Measurements from ENCODE around the gene BDH2. TPM values are rescaled to one million over a fixed set of nuclear protein-coding genes. Genes with fewer than 3 reads are reported as not detected.

Gene BDH2
- total RNA-seq, 1 experiment from 2014 or later: 40.2 TPM

DNA sequence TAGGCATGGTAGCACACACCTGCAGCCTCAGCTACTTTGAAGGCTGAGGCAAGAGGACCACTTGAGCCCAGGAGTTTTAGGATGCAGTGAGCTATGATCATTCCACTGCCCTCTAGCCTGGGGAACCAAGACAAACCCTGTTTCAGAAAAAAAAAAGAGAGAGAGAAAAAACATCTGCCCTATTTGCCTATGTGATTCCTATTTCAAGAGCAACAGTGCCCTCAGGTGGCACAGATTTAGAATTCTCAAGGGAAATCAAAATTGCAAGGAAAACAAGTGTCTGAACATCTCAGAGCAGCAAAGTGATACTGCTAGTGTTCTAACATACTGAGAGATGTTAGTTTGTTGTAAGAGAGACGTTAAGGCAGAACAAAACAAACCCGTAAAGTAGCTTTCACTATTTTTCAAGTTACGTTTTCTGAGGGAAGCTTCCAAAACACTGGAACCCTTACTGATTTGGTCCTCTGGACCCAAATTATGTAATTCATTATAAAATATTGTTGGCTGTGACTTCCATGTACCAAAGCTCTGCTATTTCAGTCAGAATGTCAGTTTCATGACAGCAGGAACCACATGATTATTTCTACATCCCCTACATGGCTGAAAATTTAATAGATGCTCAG lies 7.9 kb downstream of the BDH2 start:
- Histone ChIP-seq H2BK20ac (ENCODE audit: low read depth, low read length, poor library complexity, severe bottlenecking) (no peak overlapping the region), H3K23me2 (ENCODE audit: insufficient read length, low read depth, low read length, poor library complexity, severe bottlenecking) (no peaks in the 10 kb centered on the region), H2AFZ (ENCODE audit: low read length) (no peak overlapping the region), H4K8ac (replicated peaks; ENCODE audit: insufficient read length, low read depth, low read length) (no peak overlapping the region), H3K9ac (ENCODE audit: extremely low read depth, insufficient read length, low read length) (no peak overlapping the region), H3K27ac (ENCODE audit: insufficient read length, low read depth, low read length) (no peak overlapping the region), H2BK120ac (ENCODE audit: low read depth, low read length, poor library complexity, severe bottlenecking) (no peak overlapping the region), H4K20me1 (ENCODE audit: control insufficient read depth, insufficient read depth, insufficient read length) (no peaks in the 10 kb centered on the region), H2BK12ac (ENCODE audit: insufficient read length, low read depth, low read length) (no peak overlapping the region), H3K79me1 (ENCODE audit: insufficient read depth, low read depth, low read length, poor library complexity, severe bottlenecking) (no peaks in the 10 kb centered on the region), H3K9me3 (ENCODE audit: control insufficient read depth, low read depth, low read length) (no peaks in the 10 kb centered on the region), H2BK5ac (ENCODE audit: insufficient read length, low read length) (no peak overlapping the region), H2AK5ac (ENCODE audit: insufficient read length, low read length) (no peak overlapping the region), H3K18ac (ENCODE audit: insufficient read length, low read depth, low read length) (no peak overlapping the region), H4K91ac (ENCODE audit: insufficient read length, low read depth, low read length) (no peak overlapping the region), H3K56ac (ENCODE audit: insufficient read length, low read depth, low read length) (no peak overlapping the region), H3K4ac (ENCODE audit: low read depth, low read length) (no peak overlapping the region), H3K27me3 (ENCODE audit: insufficient read depth, low read length) (no peaks in the 10 kb centered on the region), H3K14ac (ENCODE audit: insufficient read depth, low read length) (no peak overlapping the region), H3K4me2 (ENCODE audit: insufficient read depth, insufficient read length, low read length) (no peak overlapping the region), H3K4me1 (ENCODE audit: insufficient read depth, low read length) (no peaks in the 10 kb centered on the region), H4K5ac (ENCODE audit: insufficient read length, low read depth, low read length) (no peak overlapping the region), H3T11ph (ENCODE audit: low read length) (no peak overlapping the region), H3K79me2 (ENCODE audit: insufficient read depth, low read length) (no peaks in the 10 kb centered on the region), H3K23ac (ENCODE audit: insufficient read length, low read depth, low read length) (no peak overlapping the region), H2BK15ac (ENCODE audit: low read depth, low read length) (no peak overlapping the region)
- 0 out of 4 replicates have a peak, but pooled peaks cover 0 to 2% of the 10 kb centered on the region in 2 experiments for H3K4me1 Mint-ChIP-seq
- no peak for DNase-seq
- no peak overlapping the region for H3K27ac Mint-ChIP-seq
- no peaks in the 10 kb centered on the region for H3K27me3 Mint-ChIP-seq (ENCODE audit: low read depth)
- no CpG with 5 or more reads among the region's 3 CpGs for WGBS (ENCODE audit: extremely low coverage, insufficient read length, low lambda C conversion rate)
- peaks cover 13 to 39% (median 36%) of the 10 kb centered on the region in 3 experiments; a peak in 6 of 7 replicates for H3K36me3 Mint-ChIP-seq (ENCODE audit: insufficient read depth in 1 of 3, low read depth in 3 of 3)
- TF ChIP-seq, protein P1, sequence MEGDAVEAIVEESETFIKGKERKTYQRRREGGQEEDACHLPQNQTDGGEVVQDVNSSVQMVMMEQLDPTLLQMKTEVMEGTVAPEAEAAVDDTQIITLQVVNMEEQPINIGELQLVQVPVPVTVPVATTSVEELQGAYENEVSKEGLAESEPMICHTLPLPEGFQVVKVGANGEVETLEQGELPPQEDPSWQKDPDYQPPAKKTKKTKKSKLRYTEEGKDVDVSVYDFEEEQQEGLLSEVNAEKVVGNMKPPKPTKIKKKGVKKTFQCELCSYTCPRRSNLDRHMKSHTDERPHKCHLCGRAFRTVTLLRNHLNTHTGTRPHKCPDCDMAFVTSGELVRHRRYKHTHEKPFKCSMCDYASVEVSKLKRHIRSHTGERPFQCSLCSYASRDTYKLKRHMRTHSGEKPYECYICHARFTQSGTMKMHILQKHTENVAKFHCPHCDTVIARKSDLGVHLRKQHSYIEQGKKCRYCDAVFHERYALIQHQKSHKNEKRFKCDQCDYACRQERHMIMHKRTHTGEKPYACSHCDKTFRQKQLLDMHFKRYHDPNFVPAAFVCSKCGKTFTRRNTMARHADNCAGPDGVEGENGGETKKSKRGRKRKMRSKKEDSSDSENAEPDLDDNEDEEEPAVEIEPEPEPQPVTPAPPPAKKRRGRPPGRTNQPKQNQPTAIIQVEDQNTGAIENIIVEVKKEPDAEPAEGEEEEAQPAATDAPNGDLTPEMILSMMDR (conservative IDR thresholded peaks at IDR 0.05): peak; percentile 79
- no peaks in the 10 kb centered on the region for H3K9me3 Mint-ChIP-seq
- no peak overlapping the region; a peak in 1 of 5 replicates for H3K4me3 Mint-ChIP-seq

Measured in H9 (cell line).